ENCODE data around the gene STK24.

Gene STK24

DNA sequence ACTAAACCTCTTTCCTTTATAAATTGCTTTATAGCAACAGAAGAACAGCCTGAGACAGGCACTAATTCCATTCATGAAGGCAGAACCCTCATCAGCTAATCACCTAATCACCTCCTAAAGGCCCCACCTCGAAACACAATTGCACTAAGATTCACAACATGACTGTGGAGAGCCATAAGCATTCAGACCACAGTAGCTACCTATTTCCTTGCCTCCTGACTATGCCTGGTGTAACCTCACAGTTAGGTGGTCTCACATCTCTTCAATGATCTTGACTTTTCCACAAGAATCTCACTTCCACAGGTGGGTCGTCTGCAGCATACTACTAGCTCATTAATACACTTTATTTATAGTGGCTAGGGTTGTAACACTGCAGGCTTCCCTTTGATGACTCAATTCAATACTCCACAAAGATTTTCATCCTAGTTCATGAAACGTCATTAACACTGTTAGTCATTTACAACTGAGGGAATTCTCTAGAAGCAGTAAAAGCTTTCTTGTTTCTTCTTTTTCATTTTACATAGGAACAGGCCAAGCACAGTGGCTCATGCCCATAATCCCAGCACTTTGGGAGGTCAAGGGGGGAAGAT is 27.1 kb downstream of the STK24 start:
- Histone ChIP-seq H3F3A (ENCODE audit: control insufficient read depth, insufficient read depth) (no peaks in the 10 kb centered on the region), H3K4me1 (ENCODE audit: control insufficient read depth, low read length) (peaks cover 38% of the 10 kb centered on the region), H3K9me3 (ENCODE audit: control insufficient read depth, insufficient read depth, low read length) (no peaks in the 10 kb centered on the region), H3K36me3 (ENCODE audit: control insufficient read depth, low read length) (peaks cover 30% of the 10 kb centered on the region), H3K27ac (ENCODE audit: low read depth, low read length) (no peak overlapping the region), H3K9me2 (replicated peaks; ENCODE audit: control insufficient read depth, low read length) (no peaks in the 10 kb centered on the region), H4K20me1 (ENCODE audit: control insufficient read depth, insufficient read depth, low read depth, low read length) (peaks cover 40% of the 10 kb centered on the region), H3K4me3 (ENCODE audit: low read length) (no peak overlapping the region), H3K79me2 (ENCODE audit: control insufficient read depth, low read length) (peaks cover 95% of the 10 kb centered on the region), H3K4me2 (ENCODE audit: low read length) (no peak overlapping the region), H3K27me3 (ENCODE audit: control insufficient read depth, low read length) (no peaks in the 10 kb centered on the region)
- TF ChIP-seq EZH2phosphoT487 (IDR thresholded peaks at IDR 0.05; ENCODE audit: borderline replicate concordance, low read length) = no peak
- TF ChIP-seq, protein P1, sequence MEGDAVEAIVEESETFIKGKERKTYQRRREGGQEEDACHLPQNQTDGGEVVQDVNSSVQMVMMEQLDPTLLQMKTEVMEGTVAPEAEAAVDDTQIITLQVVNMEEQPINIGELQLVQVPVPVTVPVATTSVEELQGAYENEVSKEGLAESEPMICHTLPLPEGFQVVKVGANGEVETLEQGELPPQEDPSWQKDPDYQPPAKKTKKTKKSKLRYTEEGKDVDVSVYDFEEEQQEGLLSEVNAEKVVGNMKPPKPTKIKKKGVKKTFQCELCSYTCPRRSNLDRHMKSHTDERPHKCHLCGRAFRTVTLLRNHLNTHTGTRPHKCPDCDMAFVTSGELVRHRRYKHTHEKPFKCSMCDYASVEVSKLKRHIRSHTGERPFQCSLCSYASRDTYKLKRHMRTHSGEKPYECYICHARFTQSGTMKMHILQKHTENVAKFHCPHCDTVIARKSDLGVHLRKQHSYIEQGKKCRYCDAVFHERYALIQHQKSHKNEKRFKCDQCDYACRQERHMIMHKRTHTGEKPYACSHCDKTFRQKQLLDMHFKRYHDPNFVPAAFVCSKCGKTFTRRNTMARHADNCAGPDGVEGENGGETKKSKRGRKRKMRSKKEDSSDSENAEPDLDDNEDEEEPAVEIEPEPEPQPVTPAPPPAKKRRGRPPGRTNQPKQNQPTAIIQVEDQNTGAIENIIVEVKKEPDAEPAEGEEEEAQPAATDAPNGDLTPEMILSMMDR (IDR thresholded peaks at IDR 0.05; ENCODE audit: low read depth, low read length, poor library complexity, severe bottlenecking) = no peak

DNA sequence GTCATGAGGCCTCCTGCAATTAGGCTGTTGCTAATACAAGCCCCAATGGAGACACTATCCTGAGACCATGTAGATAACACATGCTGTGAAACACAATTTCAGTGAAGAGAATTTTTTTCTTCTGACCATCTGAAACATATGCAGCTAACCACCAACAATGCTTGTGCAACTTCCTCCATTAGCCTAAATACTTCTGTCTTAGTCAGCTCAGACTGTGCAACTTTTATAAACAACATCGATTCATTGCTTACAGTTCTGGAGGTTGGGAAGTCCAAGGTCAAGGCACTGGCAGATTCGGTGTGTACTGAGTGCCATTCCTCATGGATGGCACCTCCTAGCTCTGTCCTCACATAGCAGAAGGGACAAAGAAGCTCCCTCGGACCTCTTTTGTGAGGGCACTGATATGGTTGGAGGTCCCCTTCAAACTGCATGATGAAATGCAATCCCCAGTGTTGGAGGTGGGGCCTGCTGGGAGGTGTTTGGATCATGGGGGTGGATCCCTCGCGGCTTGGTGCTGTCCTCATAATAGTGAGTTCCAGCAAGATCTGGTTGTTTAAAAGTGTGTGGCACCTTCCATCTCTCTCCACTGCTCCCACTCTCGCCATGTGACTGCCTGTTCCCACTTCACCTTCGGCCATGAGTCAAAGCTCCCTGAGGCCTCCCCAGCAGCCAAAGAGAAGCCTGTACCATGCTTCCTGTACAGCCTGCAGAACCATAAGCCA is 27.7 kb downstream of the STK24 start:
- no peak overlapping the region for H3K27ac ChIP-seq (ENCODE audit: low read depth, low read length)
- H3K9me2 ChIP-seq (replicated peaks; ENCODE audit: control insufficient read depth, low read length) = no peaks in the 10 kb centered on the region
- H3K36me3 ChIP-seq (ENCODE audit: control insufficient read depth, low read length) = peaks cover 30% of the 10 kb centered on the region
- H3K4me3 ChIP-seq (ENCODE audit: low read length) = no peak overlapping the region
- peaks cover 39% of the 10 kb centered on the region for H3K4me1 ChIP-seq (ENCODE audit: control insufficient read depth, low read length)
- no peaks in the 10 kb centered on the region for H3K27me3 ChIP-seq (ENCODE audit: control insufficient read depth, low read length)
- peaks cover 43% of the 10 kb centered on the region for H4K20me1 ChIP-seq (ENCODE audit: control insufficient read depth, insufficient read depth, low read depth, low read length)
- no peak overlapping the region for H3K4me2 ChIP-seq (ENCODE audit: low read length)
- no peaks in the 10 kb centered on the region for H3K9me3 ChIP-seq (ENCODE audit: control insufficient read depth, insufficient read depth, low read length)
- H3F3A ChIP-seq (ENCODE audit: control insufficient read depth, insufficient read depth) = no peaks in the 10 kb centered on the region
- H3K79me2 ChIP-seq (ENCODE audit: control insufficient read depth, low read length) = peaks cover 95% of the 10 kb centered on the region
- TF ChIP-seq EZH2phosphoT487 (IDR thresholded peaks at IDR 0.05; ENCODE audit: borderline replicate concordance, low read length) = no peak
- TF ChIP-seq, protein P1 (IDR thresholded peaks at IDR 0.05; ENCODE audit: low read depth, low read length, poor library complexity, severe bottlenecking) = no peak

DNA sequence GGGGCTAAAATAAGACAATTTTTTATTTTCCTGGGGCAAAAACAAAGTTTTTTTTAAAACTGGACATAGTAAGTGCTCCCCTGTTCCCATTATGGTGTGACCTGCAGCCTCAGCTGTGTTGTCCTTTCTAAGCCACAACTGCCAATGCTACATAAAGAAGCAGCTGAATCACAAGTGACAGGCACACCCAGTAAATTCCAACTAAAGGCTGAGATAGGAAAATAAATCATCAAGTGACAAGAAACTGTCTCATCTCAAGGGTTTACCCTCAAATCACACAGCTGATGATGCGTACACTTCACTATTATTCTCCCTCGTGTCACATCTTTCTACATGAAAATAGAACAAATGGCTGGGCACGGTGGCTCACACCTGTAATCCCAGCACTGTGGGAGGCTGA is 28.7 kb downstream of the STK24 start:
- H3K36me3 ChIP-seq (ENCODE audit: control insufficient read depth, low read length) = peaks cover 30% of the 10 kb centered on the region
- H4K20me1 ChIP-seq (ENCODE audit: control insufficient read depth, insufficient read depth, low read depth, low read length) = peaks cover 48% of the 10 kb centered on the region
- no peaks in the 10 kb centered on the region for H3F3A ChIP-seq (ENCODE audit: control insufficient read depth, insufficient read depth)
- peaks cover 95% of the 10 kb centered on the region for H3K79me2 ChIP-seq (ENCODE audit: control insufficient read depth, low read length)
- H3K4me1 ChIP-seq (ENCODE audit: control insufficient read depth, low read length) = peaks cover 45% of the 10 kb centered on the region
- H3K27me3 ChIP-seq (ENCODE audit: control insufficient read depth, low read length) = no peaks in the 10 kb centered on the region
- no peaks in the 10 kb centered on the region for H3K9me2 ChIP-seq (replicated peaks; ENCODE audit: control insufficient read depth, low read length)
- no peak for TF ChIP-seq EZH2phosphoT487 (IDR thresholded peaks at IDR 0.05; ENCODE audit: borderline replicate concordance, low read length)
- TF ChIP-seq, protein P1 (IDR thresholded peaks at IDR 0.05; ENCODE audit: low read depth, low read length, poor library complexity, severe bottlenecking) = no peak
- no peak overlapping the region for H3K27ac ChIP-seq (ENCODE audit: low read depth, low read length)
- no peak overlapping the region for H3K4me3 ChIP-seq (ENCODE audit: low read length)
- H3K4me2 ChIP-seq (ENCODE audit: low read length) = no peak overlapping the region
- H3K9me3 ChIP-seq (ENCODE audit: control insufficient read depth, insufficient read depth, low read length) = no peaks in the 10 kb centered on the region
